ENCODE data around the gene SPECC1.
"Not testable (repeated sequence)": the region's sequence is repeated elsewhere in the genome, so short reads cannot be mapped to it uniquely, and the experiment has no call there.

SPECC1 gene

DNA sequence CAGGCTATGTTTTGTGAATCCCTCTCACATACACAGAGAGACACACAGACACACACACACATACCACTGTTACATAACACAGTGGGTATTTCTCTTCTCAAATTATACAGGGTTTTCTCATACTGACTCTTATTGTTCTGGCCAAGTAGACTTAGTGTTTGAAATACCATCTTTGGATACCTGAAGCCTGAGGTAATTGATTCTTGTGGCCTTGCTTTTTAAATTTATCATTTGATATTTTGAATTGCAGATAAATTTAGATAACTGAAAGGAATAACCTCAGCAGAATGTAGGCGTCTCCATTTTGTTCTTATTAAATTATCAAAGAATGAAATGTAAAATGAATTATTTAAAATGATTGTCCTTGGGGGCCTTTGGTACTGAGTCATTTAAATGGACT lies 234.4 kb downstream of the SPECC1 start:
- DNase-seq: no peak

DNA sequence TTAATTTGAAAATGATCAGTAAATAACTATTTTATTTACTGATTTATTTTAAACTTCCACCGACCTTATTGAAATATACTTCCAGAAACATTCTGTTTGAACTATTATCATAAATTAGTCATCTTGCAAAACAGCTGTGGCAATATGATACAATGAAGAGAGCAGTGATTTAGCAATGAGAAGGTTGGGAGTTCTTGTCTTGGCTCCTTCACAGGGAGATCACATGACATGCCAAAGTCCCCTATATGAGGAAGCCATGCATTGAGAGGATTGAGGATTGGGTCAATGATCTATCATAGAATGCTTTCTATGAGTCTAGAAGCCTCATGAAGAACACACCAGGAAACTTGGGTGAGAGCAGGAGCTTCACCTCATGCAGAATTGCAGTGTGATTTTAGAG lies 235.5 kb downstream of the SPECC1 start:
- DNase-seq: no peak

DNA sequence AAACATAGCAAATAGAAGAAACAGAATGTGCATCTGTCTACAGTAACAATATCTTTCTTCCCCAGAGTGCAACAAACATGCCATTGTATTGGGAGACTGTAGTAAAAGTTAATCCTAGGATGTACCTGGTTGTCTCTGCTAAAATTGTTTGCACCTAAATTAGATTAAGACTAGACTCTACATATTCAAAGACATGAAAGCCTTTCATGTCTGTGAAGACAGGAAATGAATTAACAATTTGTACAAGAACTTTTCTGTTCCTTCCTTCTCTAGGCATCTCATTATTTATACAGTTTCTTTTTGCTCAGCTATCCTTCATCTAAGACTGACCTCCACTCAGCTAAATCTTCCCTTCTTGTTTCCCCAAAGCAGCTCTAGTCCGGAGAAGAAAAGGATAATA lies 237.5 kb downstream of the SPECC1 start:
- DNase-seq: no peak

DNA sequence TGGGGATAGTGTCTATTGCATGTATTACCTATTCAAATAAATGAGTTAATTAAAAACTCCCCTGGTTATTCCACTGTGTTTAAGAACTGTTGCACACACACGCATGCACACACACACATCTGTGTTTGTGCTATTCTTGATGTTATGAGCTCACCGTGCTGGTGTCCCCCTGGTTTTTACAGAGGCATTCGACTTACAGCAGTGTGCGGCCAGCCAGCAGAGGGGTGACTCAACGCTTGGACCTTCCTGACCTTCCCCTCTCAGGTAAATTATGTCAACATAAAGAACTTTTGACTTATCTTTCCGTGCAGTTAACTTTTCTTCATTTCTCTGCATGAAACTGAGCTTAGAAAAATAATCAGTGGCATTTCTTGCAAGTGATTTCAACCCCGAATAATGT lies 244.2 kb downstream of the SPECC1 start:
- no peak for DNase-seq

DNA sequence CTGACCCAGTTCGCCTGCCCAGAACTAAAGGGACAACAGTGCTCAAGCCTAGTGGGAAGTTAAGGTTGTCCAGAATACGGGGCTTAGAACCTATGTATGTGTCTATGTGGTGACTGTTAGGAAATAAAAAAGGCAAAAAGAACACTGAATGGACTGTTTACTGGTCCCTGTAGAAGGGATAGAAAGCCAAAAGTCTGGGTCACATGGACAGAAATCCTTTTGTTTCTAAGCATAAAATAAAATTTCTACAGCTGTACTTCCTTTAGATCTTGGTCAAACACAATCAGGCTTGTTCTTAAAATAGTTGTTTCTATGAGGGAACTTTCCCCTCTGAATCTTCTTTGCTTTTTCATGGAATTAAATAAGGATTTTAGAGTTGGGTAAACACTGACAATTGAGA lies 245.4 kb downstream of the SPECC1 start:
- no peak for DNase-seq

DNA sequence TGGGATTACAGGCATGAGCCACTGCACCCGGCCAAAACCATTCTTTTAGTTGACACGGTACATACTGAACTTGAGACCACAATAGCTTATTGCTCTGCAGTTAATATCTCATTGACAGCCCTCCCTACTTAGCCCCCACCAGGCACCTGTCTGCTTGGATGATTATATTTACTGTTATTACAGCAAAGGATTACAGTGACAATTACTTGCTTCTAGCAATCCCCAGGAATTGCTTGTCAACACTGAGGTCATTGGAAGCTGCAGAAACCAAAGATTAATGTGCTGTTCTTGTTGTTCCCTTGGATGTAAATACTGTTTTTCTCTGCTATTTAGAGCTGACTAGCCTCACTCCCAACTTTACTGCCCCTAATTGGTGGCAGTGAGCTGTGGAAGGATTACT lies 247.0 kb downstream of the SPECC1 start:
- DNase-seq: no peak

DNA sequence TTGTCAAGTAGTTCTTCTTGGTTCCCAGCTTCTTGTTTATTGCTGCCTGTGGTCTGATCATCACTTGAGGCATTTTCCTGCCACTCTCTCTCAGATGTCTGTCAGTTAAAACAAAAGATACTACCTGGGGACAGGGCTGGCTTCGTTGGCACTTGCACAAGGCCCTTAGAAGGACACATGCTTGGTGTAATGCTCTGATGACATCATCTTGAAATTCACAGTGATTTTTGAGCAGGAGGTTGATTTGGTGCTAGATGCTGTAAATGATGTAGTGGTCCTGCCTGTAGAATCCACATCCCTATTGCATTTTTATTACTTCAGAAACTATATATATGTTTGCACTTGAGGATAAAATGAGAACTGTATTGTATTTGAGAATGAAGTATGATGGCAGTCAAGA lies 247.8 kb downstream of the SPECC1 start:
- no peak for DNase-seq

DNA sequence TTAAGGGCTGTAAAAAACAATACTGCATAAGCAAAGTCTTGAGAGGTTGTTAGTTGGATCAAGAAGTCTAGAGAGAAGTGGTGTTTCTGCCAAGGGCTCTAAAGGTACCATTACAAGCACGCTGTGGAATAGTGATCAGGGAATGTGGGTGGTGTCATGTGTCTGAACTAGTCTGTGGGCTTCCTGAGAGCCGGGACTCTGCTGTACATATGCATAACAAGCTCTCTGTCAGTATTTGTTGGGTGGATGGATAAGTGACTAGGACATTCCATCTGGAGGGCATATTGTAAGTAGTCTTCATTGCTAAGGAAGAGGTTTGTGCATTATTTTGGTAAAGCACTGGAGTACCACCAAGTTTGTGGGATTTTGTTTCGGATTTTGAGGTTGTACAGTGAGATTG lies 248.6 kb downstream of the SPECC1 start:
- no peak for DNase-seq

DNA sequence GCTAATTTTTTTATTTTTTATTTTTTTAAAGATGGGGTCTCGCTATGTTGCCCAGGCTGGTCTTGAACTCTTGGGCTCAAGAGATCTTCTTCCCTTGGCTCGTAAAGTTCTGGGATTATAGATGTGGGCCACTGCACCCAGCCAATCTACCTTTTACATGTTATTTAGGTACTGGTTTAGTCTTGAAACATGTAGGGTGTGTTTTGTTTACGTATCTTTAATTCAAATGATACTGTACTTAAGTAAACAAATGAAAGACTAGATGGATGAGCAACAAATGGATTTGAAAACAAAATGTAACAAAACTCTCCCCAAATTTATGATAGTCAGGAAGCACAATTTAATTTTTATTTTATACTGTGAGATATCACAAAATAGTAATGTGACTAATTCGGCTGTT lies 250.5 kb downstream of the SPECC1 start:
- DNase-seq: no peak

DNA sequence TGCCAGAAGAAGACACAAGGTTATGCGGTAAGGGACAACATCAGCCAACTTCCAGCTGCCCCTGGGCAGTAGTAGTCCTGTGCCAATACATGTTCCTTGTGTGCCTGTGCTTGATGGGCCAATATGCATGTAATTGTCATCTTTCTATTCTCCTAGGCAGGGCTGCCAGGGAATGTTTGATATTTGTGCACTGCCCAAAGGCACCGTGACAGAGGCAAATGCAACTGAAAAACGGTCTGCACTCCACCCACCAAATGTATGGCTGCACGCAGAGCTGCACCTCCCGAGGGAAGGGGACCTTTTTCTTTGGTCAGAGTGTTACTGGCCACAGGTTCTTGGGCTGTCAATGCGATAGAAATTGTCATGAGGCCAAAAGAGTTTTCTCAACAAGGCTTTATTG lies 251.1 kb downstream of the SPECC1 start:
- DNase-seq: no peak

DNA sequence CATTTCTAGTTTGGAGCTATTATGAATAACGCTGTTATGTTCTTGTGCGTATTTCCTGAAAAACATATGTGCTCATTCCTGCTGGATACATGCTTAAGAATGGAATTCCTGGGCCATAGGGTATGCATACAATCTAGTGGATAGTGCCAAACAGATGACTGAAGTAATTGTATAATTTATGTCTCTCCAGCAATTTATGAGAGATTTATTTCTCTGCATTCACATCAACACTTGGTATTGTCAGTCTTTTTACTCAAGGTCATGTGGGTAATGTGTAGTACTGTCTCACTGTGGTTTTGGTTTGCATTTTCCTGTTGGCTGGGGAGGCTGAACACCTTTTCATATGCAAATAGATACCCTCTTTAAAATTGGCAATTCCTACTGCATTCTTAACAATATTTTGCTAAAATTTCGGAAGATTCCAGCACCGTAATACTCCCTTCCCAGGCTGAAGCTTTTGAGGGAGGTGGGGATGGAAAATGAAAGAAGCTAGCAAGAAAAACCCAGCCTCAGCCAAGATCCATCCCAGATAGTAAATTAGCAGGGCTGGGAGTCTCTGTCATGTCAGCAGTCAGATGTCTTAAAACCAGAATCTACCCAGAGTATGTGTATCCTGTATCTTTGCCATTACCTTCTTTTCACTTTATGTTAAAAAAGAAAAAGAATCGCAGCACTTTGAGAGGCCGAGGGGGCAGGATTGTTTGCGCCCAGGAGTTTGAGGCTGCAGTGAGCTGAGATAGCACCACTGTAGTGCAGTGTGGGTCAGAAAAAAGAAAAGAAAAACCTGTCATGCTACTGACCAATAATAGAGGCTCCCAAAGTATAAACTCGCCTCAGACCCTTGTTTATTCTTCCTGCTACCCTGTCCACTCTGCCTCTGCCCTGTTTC lies 253.3 kb downstream of the SPECC1 start:
- peak; percentile 57 for DNase-seq

DNA sequence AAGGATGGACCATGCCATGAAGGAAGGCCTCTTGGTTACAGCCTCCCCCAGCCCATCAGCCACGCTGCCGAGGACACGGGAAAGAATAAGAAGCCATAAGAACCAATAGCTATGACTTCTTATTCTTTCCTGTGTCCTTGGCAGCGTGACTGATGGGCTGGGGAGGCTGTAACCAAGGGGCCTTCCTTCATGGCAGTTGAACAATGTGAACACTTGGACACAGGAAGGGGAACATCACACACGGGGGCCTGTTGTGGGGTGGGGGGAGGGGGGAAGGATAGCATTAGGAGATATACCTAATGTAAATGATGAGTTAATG lies 253.9 kb downstream of the SPECC1 start:
- not testable (repeated sequence) for DNase-seq

DNA sequence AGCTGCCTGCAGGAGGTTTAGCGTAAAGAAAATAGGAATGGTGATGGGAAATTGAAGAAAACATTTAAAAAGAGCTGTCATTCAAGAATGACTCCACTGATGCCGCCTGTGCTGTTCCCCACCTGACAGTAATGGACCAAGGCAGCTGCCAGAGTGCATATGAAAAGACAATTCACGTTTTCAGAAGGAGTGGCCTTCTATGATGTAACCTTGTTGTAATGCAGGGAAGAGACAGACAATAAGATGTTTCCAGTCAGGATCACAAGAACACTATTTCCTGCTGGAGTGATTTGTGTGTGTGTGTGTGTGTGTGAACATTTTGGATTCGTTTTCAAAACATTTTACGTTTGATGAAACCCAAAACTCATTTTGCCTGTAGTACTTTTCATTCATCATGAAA lies 254.4 kb downstream of the SPECC1 start:
- DNase-seq: peak; percentile 76

DNA sequence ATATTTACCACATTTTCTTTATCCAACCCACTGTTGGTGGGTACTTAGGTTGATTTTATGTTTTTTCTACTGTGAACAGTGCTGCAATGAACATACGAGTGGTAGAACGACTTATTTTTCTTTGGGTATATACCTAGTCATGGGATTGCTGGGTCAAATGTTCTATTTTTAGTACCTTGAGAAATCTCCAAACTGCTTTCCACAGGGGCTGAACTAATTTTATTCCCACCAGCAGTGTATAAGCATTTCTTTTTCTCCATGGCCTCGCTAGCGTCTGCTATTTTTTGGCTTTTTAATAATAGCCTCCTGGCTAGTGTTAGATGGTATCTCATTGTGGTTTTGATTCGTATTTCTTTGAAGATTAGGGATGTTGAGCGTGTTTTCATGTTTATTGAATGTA lies 255.8 kb downstream of the SPECC1 start:
- DNase-seq: no peak

DNA sequence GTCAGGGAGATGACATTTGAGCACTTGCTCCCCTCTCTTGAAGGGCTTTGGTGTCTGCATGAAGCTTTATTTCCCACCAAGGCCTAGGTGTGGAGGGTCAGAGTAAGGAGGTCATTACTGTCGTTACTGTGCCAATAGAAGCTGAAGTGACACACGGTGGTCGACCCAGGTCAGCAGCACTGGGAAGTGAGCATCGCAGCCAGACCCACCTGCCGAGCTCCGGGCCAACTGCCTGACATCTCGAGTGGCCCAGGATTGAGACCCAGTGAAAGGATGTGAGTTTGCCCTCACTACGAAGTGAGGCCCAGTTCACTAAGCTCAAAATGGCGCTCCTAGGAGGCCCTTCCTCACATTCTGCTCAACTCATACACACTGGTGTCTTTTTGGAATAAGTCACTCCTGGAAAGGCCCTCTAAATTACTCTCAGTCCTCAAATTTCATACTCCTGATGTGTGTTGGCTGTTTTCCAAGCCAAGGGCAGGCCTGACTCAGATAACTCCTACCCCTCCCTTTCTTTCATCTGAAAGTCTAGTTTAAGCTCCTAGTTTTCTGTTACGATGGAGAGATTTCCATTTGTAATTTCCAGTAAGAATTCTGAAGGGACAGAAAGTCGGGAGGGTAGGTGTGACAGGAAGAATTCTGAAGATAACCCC lies 257.8 kb downstream of the SPECC1 start:
- peak; percentile 81 for DNase-seq

DNA sequence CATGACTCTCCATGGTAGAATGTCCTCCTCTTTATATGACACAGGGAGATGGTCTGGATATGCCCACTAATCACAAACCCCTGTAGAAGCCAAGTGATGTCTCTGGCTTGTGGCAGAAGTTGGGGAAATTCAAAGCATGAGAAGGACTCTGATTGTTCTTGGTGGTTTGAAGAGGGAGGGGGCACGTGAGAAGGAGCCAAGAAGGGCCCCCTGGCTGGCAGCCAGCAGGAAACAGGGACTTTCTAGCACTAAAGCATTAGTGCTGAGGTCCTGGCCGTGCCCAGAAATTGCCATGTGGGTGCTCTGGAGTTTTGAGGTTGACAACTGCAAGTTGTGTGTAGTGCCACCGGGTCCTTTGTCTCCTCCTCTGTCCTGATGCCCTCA lies 258.3 kb downstream of the SPECC1 start:
- peak; percentile 11 for DNase-seq

DNA sequence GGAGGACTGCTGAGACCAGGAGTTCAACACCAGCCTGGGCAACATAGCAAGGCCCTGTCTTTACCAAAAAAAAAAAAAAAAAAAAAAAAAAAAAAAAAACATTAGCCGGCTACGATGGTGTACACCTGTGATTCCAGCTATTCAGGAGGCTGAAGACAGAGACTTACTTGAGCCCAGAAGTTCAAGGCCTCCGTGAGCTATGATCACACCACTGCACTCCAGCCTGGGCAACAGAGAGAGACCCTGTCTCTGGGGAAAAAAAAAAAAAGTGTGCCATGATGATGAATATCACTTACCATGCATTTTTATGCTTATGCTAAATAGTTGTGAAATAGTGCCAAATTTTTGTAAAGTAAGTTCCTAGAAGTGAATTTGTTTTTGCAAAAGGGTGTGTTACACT lies 261.2 kb downstream of the SPECC1 start:
- no peak for DNase-seq

DNA sequence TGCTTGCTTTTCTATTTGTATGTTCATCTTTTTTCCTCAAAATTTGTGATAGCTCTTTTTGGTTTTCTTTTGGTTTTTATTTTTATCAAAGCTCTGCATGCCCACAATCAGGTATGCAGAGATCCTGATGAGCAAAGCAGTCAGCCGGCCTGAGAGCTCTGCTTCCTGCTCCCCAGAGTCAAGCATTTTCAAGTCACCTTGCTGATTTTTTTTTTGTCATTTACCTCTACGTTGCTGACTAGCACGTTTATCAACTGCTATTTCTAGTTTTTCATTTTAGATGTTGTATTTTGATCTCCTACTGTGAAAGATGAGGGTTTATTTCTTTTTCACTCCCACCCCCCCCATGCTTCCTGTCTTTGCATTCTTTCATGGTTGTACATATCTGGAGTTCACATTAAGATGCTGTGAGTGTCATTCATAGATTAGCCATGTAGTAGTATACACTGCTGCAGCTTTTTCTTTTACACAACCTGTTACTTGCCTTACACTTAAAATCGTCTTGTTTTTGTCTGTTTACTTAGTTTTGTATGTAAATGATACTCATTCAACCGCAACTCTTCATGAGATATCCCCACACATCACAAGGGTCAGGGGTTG lies 262.0 kb downstream of the SPECC1 start:
- peak; percentile 22 for DNase-seq

DNA sequence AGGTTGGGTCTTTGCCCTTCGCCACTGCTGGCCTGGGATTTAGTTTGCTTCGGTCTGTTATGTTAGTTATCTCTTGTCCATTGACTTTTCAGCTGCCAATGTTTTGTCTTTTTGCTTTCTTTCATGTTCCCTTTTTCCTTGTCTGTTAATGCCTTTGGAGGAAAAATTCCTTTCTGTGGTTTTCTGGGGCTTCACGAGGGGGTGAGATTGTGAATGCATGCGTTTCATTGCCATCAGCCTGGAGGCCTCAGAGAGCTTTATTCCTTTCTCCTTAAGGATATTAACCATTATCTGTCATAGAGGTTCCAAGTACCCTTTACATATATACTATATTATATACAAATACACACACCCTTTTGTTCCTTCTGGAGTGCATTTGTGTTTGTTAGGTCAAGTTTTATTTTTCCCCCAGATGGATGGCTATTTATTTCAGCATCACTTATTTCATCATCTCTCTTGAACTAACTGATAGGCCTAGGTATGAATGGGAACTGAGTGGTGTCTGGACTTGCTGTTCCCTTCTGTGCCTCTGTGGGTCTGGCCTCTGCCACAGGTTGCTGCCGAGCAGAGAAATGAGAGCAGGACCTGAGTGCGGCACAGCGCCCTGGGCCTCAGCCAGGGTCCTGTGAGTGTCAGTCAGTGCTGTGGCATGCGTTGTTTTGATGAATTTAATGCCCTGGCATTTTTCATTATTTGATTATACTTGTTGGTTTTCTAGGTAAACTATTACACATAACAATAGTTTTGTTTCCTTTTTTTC lies 264.8 kb downstream of the SPECC1 start:
- DNase-seq: no peak

DNA sequence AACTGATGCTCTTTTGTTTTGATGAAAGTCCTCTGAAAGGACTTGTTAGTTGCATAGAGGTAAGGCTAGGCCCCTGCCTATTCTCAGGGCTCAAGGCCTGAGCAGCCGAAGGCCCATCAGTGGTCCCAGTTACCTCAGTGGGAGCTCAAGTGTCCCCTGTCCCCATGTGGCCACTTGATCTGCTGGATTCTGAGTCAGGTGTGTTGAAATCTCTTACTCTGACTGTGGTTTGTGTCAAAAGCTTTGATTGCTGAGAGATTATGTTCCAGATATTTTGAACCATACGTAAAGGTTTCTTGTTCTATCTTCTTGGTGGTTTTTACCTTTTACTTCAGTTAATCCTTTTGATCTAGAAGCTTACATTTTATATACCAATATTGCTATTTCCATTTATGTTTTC lies 266.5 kb downstream of the SPECC1 start:
- no peak for DNase-seq

DNA sequence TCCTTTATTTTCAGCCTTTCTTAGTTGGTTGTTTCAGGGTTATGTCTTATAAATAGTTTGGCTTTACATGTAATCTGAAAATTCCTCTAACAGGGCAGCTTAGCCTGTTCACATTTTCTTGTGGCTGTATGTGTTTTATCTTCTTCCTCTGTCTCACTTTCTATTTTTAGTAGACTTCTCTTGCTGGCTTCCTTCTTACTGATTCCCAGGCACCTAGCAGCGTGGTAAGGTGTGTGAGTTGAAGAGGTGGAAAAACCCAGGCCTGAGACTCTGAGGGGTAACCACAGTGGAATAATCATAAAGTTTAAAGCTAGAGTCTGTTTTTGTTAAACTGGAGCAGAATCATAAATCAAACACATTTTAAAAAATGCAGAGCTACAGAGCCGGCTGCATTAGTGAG lies 267.3 kb downstream of the SPECC1 start:
- no peak for DNase-seq

DNA sequence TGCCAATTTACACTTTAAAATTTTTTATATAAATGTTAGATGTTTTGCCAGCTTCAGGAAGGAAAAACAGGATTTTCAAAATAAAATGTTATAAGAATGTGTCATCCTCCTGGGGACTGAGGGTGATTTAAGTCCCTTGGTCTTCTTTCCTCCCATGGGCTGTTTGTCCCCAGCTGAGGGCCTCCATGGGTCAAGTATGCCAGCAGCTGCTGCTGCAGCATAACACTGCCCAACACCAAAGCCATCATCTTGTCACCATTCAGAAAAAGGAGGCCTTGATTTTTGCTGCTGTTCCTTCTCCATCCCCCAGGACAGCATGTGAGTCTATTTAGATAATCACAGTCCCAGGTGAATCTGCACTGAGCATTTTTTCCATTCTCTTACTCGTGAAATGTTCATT lies 269.6 kb downstream of the SPECC1 start:
- DNase-seq: no peak

DNA sequence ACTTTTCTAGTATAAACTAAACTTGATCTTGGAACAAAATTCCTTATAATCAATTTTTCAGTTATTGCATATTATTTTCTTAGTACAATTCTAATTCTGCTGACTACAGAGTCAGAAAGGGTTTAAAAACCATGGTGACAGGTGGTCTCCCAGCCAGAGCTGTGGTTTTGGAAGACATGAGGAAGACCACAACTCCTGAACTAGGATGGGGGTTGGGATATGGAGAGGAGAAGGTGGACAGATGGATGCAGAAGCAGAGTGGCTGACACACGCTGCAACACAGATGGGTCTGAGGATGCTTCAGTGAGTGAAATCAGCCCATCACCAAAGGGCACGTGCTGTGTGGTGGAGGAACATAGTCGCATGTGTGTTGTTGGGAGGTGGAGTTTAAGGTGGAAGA lies 270.5 kb downstream of the SPECC1 start:
- DNase-seq: no peak

Data from fibroblast of skin of scalp (primary cell).